Osteoblast (primary cell): ENCODE measurements around the gene NGEF. TPM values are rescaled to one million over a fixed set of nuclear protein-coding genes. Genes with fewer than 3 reads are reported as not detected.

Experiments used
- DNase-seq: peaks from one replicate; pipeline ENCODE4 v3.0.0; 2011; ENCODE audit warnings: low spot score, mixed read lengths; ENCODE audit not compliant: insufficient read length; ENCODE audit errors: missing footprints
- H2AFZ ChIP-seq: 2 replicates; pipeline ENCODE4 v1.6.0; 2011; ENCODE audit warnings: mild to moderate bottlenecking, low read length
- H3K27ac ChIP-seq: 2 replicates; pipeline ENCODE4 v1.5.1; 2011; ENCODE audit warnings: mild to moderate bottlenecking, low read depth, low read length, moderate library complexity
- H3K27me3 ChIP-seq: 2 replicates; pipeline ENCODE4 v1.6.0; 2012; ENCODE audit warnings: mild to moderate bottlenecking, control low read depth, inconsistent platforms, low read length, moderate library complexity; ENCODE audit not compliant: insufficient read depth
- H3K36me3 ChIP-seq: 2 replicates; pipeline ENCODE4 v1.5.1; 2011; ENCODE audit warnings: mild to moderate bottlenecking, low read length, control low read depth, moderate library complexity; ENCODE audit not compliant: insufficient read depth
- H3K4me1 ChIP-seq: 2 replicates; pipeline ENCODE4 v1.5.1; 2011; ENCODE audit warnings: mild to moderate bottlenecking, low read length, control low read depth, moderate library complexity; ENCODE audit not compliant: insufficient read depth
- H3K4me2 ChIP-seq: 2 replicates; pipeline ENCODE4 v1.6.0; 2011; ENCODE audit warnings: mild to moderate bottlenecking, low read length; ENCODE audit not compliant: insufficient read depth
- H3K4me3 ChIP-seq: fragments of 200-600 bp; sonication (generic); 3 replicates; pipeline ENCODE4 v1.5.1; 2012; ENCODE audit warnings: mild to moderate bottlenecking, low read length, inconsistent platforms; ENCODE audit not compliant: insufficient read depth
- H3K79me2 ChIP-seq: 2 replicates; pipeline ENCODE4 v1.6.0; 2012; ENCODE audit warnings: mild to moderate bottlenecking, low read length, control low read depth, inconsistent platforms; ENCODE audit not compliant: insufficient read depth
- H3K9me3 ChIP-seq: 2 replicates; pipeline ENCODE4 v1.5.1; 2011; ENCODE audit warnings: low read depth, low read length, control low read depth
- H4K20me1 ChIP-seq: 2 replicates; pipeline ENCODE4 v1.6.0; 2012; ENCODE audit warnings: mild to moderate bottlenecking, low read length, control low read depth; ENCODE audit not compliant: insufficient read depth
- CTCF ChIP-seq: IDR thresholded peaks from 2 replicates; pipeline ENCODE4 v1.5.1; 2011; ENCODE audit warnings: mild to moderate bottlenecking, low read depth, low read length, moderate library complexity; ENCODE audit errors: extremely low read depth
- total RNA-seq: library from RNA; depleted of rRNA; stranded (reverse); fragments of >200 nt; gene quantifications from 2 replicates; pipeline ENCODE4 v1.2.3, GENCODE V29; 2012

NGEF gene
- total RNA-seq, 1 donor, result not detected

- Histone ChIP-seq H3K4me2 (no peak overlapping the region), H3K27ac (no peak overlapping the region), H3K27me3 (no peaks in the 10 kb centered on the region), H3K36me3 (no peaks in the 10 kb centered on the region), H3K4me3 (no peak overlapping the region), H2AFZ (no peak overlapping the region), H4K20me1 (no peaks in the 10 kb centered on the region), H3K4me1 (peaks cover 7% of the 10 kb centered on the region), H3K79me2 (no peaks in the 10 kb centered on the region), H3K9me3 (no peaks in the 10 kb centered on the region)
- no peak for TF ChIP-seq CTCF
- no peak for DNase-seq
These were observed 19.7 kb downstream of the NGEF start for GRCh38 chr2:232993231-232993821.

GRCh38 chr2:232986155-232986554 is 26.9 kb downstream of the NGEF start:
- Histone ChIP-seq H3K36me3 (no peaks in the 10 kb centered on the region), H3K9me3 (no peaks in the 10 kb centered on the region), H3K79me2 (no peaks in the 10 kb centered on the region), H3K27me3 (peaks cover 2% of the 10 kb centered on the region), H3K27ac (no peak overlapping the region), H3K4me2 (no peak overlapping the region), H3K4me1 (peaks cover 18% of the 10 kb centered on the region), H3K4me3 (no peak overlapping the region), H2AFZ (no peak overlapping the region), H4K20me1 (no peaks in the 10 kb centered on the region)
- no peak for TF ChIP-seq CTCF
- DNase-seq, result no peak

- Histone ChIP-seq H3K4me3 (no peak overlapping the region), H3K79me2 (no peaks in the 10 kb centered on the region), H3K9me3 (no peaks in the 10 kb centered on the region), H3K4me2 (no peak overlapping the region), H4K20me1 (no peaks in the 10 kb centered on the region), H3K27ac (no peak overlapping the region), H3K4me1 (peaks cover 28% of the 10 kb centered on the region), H3K27me3 (peaks cover 2% of the 10 kb centered on the region), H2AFZ (no peak overlapping the region), H3K36me3 (no peaks in the 10 kb centered on the region)
- no peak for DNase-seq
- TF ChIP-seq CTCF, result no peak
These were observed 28.4 kb downstream of the NGEF start for GRCh38 chr2:232984451-232985207.

- Histone ChIP-seq H3K4me3 (no peak overlapping the region), H3K27me3 (peaks cover 2% of the 10 kb centered on the region), H2AFZ (no peak overlapping the region), H3K4me2 (no peak overlapping the region), H3K4me1 (peaks cover 29% of the 10 kb centered on the region), H3K27ac (no peak overlapping the region), H3K79me2 (no peaks in the 10 kb centered on the region), H4K20me1 (no peaks in the 10 kb centered on the region), H3K9me3 (no peaks in the 10 kb centered on the region), H3K36me3 (no peaks in the 10 kb centered on the region)
- no peak for DNase-seq
- no peak for TF ChIP-seq CTCF
These were observed 29.4 kb downstream of the NGEF start for GRCh38 chr2:232983669-232984140.
